ENCODE measurements around the gene FHIT. TPM values are rescaled to one million over a fixed set of nuclear protein-coding genes. Genes with fewer than 3 reads are reported as not detected.

The FHIT gene
- total RNA-seq, 4 donors from 2014 or later = 4.6 to 6.1 (median 5.7) TPM

DNA sequence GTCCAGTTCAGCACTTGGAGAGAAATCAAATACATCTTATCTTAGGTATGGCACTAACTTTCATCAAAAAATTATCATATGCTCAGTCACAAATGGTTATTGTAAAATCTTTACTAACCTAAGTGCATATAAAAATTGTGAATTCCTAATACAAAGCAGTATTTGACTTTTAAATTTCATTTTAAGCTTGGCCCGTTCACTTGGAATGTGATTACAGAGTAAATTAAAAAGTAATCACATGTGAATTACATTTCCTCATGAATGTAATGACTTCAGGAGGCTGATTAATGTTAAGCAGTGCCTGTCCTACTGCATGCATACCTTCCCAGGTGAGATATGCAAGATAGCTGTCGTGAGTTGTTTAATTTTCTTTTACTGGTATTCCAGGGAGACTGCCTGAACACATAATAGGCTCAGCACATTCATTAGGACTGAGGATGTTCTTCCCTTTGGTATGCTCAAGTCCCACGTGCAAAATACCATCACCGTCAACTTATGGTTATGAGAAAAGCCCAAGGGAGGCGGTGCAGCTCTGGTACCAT, 1053.0 kb downstream of the FHIT start:
- no peak for TF ChIP-seq POLR2A (IDR thresholded peaks at IDR 0.05; ENCODE audit: low read depth)
- no peak for TF ChIP-seq EP300 (IDR thresholded peaks at IDR 0.05)
- Histone ChIP-seq H3K4me3 (no peak overlapping the region), H3K4me1 (peaks cover 0 to 3% (median 0%) of the 10 kb centered on the region in 4 donors), H3K9me3 (no peaks in the 10 kb centered on the region), H3K27me3 (no peaks in the 10 kb centered on the region), H3K27ac (replicated peaks in 1 of 4) (no peak overlapping the region), H3K36me3 (no peaks in the 10 kb centered on the region)
- intact Hi-C loops (cut with DNase I) = no loop called here
- 77% methylated on average over 5 of the region's 5 CpGs for WGBS
- DNase-seq (ENCODE audit: extremely low spot score) = no peak

DNA sequence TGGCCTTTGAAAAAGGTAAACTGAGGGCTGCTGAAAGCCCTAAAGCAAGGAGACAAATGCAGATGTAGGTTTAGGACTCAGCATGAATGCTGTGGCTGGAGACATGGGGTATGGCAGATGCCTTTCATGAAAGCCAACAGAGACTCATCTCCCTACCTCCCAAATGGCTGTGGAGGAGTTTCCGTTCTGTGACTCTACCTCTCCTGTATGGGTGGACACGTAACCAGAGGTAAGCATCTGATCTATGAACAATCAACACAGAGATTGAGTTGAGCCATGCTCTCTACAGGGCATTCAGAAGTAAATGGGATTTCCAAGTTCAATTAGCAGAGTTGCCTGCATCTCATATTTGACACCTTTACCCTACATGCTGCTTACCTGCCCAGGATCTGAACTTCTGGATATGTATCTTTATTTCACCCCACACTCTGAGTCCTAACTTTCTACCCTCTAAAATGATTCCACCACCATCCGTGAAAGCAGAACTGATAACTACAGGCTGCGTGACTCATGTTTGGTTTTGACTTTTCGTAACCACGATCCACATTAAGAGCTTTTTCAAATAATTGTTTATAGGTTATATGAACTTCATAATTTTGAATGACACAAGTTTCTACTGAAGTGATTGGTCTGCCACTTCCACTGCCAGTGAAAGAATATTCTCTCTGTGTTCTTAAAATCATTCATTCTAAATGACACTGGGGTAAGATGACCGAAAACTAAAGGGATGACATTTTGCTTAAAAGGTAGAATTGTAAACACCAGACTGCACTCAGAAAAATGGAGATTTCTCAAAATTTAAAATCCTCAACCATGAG, 1058.7 kb downstream of the FHIT start:
- TF ChIP-seq POLR2A (IDR thresholded peaks at IDR 0.05; ENCODE audit: low read depth) (no peak), EP300 (IDR thresholded peaks at IDR 0.05) (no peak), POLR2AphosphoS5 (IDR thresholded peaks at IDR 0.05) (no peak)
- TF ChIP-seq, protein P1, sequence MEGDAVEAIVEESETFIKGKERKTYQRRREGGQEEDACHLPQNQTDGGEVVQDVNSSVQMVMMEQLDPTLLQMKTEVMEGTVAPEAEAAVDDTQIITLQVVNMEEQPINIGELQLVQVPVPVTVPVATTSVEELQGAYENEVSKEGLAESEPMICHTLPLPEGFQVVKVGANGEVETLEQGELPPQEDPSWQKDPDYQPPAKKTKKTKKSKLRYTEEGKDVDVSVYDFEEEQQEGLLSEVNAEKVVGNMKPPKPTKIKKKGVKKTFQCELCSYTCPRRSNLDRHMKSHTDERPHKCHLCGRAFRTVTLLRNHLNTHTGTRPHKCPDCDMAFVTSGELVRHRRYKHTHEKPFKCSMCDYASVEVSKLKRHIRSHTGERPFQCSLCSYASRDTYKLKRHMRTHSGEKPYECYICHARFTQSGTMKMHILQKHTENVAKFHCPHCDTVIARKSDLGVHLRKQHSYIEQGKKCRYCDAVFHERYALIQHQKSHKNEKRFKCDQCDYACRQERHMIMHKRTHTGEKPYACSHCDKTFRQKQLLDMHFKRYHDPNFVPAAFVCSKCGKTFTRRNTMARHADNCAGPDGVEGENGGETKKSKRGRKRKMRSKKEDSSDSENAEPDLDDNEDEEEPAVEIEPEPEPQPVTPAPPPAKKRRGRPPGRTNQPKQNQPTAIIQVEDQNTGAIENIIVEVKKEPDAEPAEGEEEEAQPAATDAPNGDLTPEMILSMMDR (IDR thresholded peaks at IDR 0.05) = no peak
- Histone ChIP-seq H3K4me3 (no peak overlapping the region), H3K4me1 (peaks cover 0 to under 1% (median 0%) of the 10 kb centered on the region in 4 donors), H3K27ac (replicated peaks in 1 of 4) (no peak overlapping the region), H3K9me3 (no peaks in the 10 kb centered on the region), H3K36me3 (no peaks in the 10 kb centered on the region), H3K27me3 (no peaks in the 10 kb centered on the region)
- DNase-seq (ENCODE audit: extremely low spot score) = no peak
- intact Hi-C loops (cut with DNase I) = no loop called here
- WGBS = 83% methylated on average over 7 of the region's 7 CpGs

DNA sequence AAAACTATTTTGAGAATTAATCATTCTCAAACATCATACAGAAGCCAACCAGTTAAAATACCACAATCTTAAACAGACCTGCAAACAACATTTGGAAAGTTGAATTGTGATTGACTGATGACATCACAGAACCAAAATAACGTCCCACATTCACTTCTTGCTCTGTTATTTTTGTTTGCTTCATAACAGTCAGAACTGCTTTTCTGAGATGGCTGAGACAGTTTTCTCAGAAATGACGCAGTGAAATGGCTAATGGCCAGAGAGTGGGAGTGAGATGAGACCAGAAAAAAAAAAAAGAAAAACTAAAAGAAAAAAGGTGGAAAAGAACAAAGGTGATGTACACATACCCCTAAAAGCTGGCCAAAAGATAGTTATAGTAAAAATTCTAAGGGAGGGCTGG, 1061.2 kb downstream of the FHIT start:
- H3K4me3 ChIP-seq = no peak overlapping the region
- no peak for DNase-seq (ENCODE audit: extremely low spot score)
- no peaks in the 10 kb centered on the region for H3K4me1 ChIP-seq
- no peaks in the 10 kb centered on the region for H3K27me3 ChIP-seq
- WGBS = 43% methylated on average over 2 of the region's 2 CpGs
- no peaks in the 10 kb centered on the region for H3K9me3 ChIP-seq
- no peaks in the 10 kb centered on the region for H3K36me3 ChIP-seq
- intact Hi-C loops (cut with DNase I) = no loop called here
- no peak overlapping the region for H3K27ac ChIP-seq (replicated peaks in 1 of 4)
- TF ChIP-seq POLR2AphosphoS5 (IDR thresholded peaks at IDR 0.05) = no peak
- TF ChIP-seq POLR2A (IDR thresholded peaks at IDR 0.05; ENCODE audit: low read depth) = no peak
- TF ChIP-seq EP300 (IDR thresholded peaks at IDR 0.05) = no peak
- TF ChIP-seq, protein P1 (IDR thresholded peaks at IDR 0.05) = no peak

DNA sequence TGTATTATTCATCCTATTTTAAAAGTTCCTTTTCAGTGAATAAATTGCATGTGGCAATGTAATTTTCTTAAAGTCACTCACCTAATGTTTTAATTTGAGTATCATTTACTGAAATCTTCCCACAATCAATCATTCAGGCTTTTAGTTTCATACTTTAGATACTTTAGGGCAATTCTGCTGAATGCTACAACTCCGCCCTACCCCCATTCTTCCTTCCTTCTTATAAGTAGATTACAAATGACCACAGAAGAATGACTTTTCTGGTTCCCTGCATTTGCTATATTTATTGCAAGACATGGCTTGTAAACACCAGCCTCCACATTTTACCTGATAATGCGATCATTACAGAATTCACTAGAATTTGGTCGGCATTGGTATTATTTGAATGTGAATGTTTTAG, 1061.9 kb downstream of the FHIT start:
- DNase-seq (ENCODE audit: extremely low spot score) = no peak
- intact Hi-C loops (cut with DNase I) = no loop called here

DNA sequence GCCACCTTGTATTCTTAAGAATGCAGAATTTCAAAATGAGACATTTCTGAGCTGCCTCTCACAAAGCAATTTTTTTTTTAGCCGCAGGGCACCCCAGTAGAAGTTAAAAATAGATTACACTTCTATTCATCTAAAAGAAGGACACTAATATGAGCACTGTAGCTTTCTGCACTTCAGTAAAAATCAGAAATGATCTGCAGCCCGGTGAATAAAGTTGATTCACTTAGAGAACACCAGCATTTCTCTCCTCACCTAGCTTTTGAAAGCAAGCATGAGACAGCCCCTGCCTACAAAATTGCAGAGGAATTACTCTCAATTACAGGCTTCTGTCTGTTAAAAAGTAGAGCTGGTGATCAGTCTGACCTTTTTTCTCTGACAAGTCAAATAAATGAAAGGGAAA, 1062.4 kb downstream of the FHIT start:
- no peaks in the 10 kb centered on the region for H3K36me3 ChIP-seq
- intact Hi-C loops (cut with DNase I) = no loop called here
- no peaks in the 10 kb centered on the region for H3K4me1 ChIP-seq
- WGBS = 46% methylated on average over 2 of the region's 2 CpGs
- no peak for DNase-seq (ENCODE audit: extremely low spot score)
- no peak overlapping the region for H3K27ac ChIP-seq (replicated peaks in 1 of 4)
- no peaks in the 10 kb centered on the region for H3K27me3 ChIP-seq
- TF ChIP-seq EP300 (IDR thresholded peaks at IDR 0.05) (no peak), POLR2A (IDR thresholded peaks at IDR 0.05; ENCODE audit: low read depth) (no peak), POLR2AphosphoS5 (IDR thresholded peaks at IDR 0.05) (no peak)
- TF ChIP-seq, protein P1 (IDR thresholded peaks at IDR 0.05) = no peak
- H3K9me3 ChIP-seq = no peaks in the 10 kb centered on the region
- H3K4me3 ChIP-seq = no peak overlapping the region

More for the DNA sequence above, 1061.9 kb downstream of the FHIT start:
- Histone ChIP-seq H3K36me3 (no peaks in the 10 kb centered on the region), H3K27ac (replicated peaks in 1 of 4) (no peak overlapping the region), H3K9me3 (no peaks in the 10 kb centered on the region), H3K27me3 (no peaks in the 10 kb centered on the region), H3K4me1 (no peaks in the 10 kb centered on the region), H3K4me3 (no peak overlapping the region)
- TF ChIP-seq POLR2AphosphoS5 (IDR thresholded peaks at IDR 0.05) (no peak), EP300 (IDR thresholded peaks at IDR 0.05) (no peak), POLR2A (IDR thresholded peaks at IDR 0.05; ENCODE audit: low read depth) (no peak)
- TF ChIP-seq, protein P1 (IDR thresholded peaks at IDR 0.05) = no peak
- 89% methylated on average over 3 of the region's 3 CpGs for WGBS

Measured in esophagus muscularis mucosa (tissue), 4 donors.